GM10847 (cell line): ENCODE data around the gene FBXO17.

Source experiments
- POLR2A ChIP-seq: IDR thresholded peaks from 2 replicates; pipeline ENCODE4 v1.6.1; 2011; ENCODE audit not compliant: insufficient read length; ENCODE audit errors: extremely low read depth

FBXO17 gene, protein sequence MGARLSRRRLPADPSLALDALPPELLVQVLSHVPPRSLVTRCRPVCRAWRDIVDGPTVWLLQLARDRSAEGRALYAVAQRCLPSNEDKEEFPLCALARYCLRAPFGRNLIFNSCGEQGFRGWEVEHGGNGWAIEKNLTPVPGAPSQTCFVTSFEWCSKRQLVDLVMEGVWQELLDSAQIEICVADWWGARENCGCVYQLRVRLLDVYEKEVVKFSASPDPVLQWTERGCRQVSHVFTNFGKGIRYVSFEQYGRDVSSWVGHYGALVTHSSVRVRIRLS

GRCh38 chr19:38975214-38975860, at the start of gene FBXO17:
FBXO17 (minus strand) TSS chr19:38975742; CDS start chr19:38950319, 25,423 bp downstream.
- no peak for TF ChIP-seq POLR2A

- TF ChIP-seq POLR2A = no peak
Measured at GRCh38 chr19:39024875-39025641, 49.5 kb upstream of the FBXO17 start.

- no peak for TF ChIP-seq POLR2A
Measured at GRCh38 chr19:39021063-39021462, 45.5 kb upstream of the FBXO17 start.

- TF ChIP-seq POLR2A = no peak
Measured at GRCh38 chr19:39017646-39018045, 42.1 kb upstream of the FBXO17 start.

DNA sequence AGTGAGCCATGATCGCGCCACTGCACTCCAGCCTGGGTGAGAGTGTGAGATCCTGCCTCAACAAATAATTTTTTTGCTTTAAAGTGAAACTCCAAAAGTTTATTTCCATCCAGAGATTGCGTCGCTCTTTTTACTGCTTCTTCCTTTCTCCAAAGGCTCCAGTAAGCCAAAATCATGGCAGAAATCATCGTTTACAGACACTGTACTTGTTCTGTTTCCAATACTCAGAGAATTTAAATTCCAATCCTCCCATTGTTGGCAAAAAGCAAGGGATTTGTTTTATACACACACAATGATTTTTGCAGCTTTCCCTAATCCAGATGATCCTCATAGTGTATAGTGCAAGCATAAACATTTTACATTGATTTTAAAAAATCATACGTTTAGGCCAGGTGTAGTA, 41.5 kb upstream of the FBXO17 start:
- no peak for TF ChIP-seq POLR2A

DNA sequence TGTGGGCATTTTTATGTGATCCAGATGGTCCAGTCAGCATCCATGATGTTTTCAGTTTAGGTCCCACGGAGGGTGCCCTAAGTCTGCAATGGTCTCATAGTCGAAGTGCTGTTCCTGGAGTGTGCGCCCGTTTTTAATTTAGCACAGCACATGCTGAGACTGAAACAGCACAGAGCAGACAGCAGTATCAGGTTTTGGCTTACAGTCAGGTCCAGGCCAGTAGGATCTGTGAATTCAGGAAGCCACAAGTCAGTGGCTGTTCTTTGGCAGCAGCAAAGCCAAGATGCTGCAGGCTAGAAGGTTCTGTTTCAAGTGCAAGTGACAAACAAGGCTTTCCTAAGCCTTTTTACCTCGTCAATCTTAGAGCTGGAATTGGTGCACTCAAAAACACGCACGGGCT, 38.5 kb upstream of the FBXO17 start:
- TF ChIP-seq POLR2A = no peak

GRCh38 chr19:39009001-39009400, 33.5 kb upstream of the FBXO17 start:
- no peak for TF ChIP-seq POLR2A

GRCh38 chr19:39008137-39008536, 32.6 kb upstream of the FBXO17 start:
- no peak for TF ChIP-seq POLR2A

DNA sequence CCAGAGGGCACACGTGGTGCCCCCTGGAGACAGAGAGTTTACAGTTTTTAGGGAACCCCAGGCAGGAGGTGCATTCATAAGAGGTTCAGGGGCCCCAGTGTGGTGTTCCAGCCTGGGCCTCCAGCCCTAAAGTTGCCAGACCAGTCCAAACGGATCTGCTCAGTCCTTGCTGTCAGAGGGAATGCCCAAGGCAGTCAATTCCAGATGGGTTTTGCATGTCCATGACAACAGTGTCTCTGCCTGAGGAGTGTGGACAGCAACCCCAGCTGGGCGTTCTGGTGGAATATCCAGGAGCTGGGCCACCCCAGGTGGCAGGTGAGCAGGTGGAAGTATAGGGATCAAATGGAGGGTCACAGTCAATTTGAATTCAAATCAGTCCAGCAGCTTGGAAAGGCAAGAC, 31.6 kb upstream of the FBXO17 start:
- no peak for TF ChIP-seq POLR2A

DNA sequence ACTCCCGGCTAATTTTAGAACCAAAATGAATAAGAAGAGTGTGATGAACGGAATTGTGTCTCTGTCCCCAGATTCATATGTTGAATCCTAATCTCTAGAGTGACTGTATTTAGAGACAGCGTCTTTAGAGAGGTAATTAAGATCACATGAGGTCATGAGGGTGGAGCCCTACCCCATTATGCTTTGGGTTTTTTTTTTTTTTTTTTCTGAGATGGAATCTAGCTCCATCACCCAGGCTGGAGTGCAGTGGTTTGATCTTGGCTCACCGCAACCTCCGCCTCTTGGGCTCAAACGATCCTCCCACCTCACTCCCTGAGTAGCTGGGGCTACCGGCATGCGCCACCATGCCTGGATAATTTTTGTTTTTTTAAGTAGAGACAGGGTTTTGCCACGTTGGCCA, 28.9 kb upstream of the FBXO17 start:
- no peak for TF ChIP-seq POLR2A

DNA sequence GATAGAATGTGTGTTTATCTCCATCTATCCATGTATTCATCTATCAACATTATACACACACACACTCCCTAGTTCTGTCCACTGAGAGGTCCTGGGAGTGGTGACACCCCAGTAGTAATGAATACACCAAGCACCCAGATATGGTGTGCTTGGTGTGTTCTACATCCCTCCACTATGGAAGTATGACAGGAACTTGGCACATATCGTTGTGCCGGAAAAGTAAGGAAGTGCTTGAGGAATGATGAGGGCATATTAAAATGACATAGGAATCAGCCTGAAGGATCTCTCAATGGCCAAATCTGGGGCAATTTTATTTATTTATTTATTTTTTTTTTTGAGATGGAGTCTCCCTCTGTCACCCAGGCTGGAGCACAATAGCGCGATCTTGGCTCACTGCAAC, 28.3 kb upstream of the FBXO17 start:
- TF ChIP-seq POLR2A = no peak

GRCh38 chr19:39003188-39003587, 27.6 kb upstream of the FBXO17 start:
- TF ChIP-seq POLR2A = no peak

DNA sequence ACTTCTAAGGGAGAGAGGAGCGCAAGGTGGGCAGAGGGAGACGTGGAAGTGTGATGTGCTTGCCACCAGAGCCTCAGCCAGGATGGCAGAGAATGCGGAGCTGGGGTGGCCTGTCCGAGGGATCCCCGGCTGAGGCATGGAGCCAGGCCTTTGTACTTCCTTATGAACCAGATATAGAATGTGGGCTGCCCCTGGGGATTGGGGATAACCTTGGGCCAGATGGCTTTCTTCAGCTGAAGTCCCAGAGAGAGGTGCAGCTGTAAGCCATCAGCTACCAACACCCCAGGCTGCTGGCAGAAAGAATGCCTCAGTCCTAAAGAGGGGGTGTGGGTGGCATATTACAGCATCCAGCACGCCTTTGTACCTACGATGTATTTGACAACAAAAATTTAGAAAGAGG, 25.5 kb upstream of the FBXO17 start:
- TF ChIP-seq POLR2A = no peak

DNA sequence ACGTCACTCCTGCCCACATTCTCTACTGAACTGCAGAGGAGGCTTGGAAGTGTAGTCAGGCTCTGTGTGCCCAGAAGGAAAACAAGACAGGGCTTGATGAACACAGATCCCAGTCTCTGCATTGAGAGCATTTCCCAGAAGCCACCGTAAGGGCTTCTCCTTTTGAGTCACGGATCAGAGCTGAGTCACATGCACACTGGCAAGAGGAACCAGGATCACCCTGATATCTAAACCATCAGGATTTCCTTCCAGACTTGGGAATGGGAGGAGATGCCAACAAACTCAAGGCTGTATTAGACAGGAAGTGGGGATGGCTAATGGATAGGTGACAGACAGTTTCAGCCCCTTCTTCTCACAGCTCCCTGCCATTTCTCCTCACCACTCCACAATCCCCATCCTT, 17.7 kb upstream of the FBXO17 start:
- TF ChIP-seq POLR2A = no peak

GRCh38 chr19:38990949-38991697, 15.6 kb upstream of the FBXO17 start:
- no peak for TF ChIP-seq POLR2A
